Kidney epithelial cell (primary cell): Measurements from ENCODE around the gene TSHZ2. TPM values are rescaled to one million over a fixed set of nuclear protein-coding genes. Genes with fewer than 3 reads are reported as not detected.
"Not testable (repeated sequence)": the region's sequence is repeated elsewhere in the genome, so short reads cannot be mapped to it uniquely, and the experiment has no call there.

Experiments
- DNase-seq: peaks from one replicate; pipeline ENCODE4 v3.0.0-alpha.2; 2010; ENCODE audit warnings: low read depth
- H3K27me3 ChIP-seq: 2 replicates; pipeline ENCODE4 v1.6.0; 2011; ENCODE audit warnings: low read length; ENCODE audit not compliant: control insufficient read depth, insufficient read depth
- H3K36me3 ChIP-seq: 2 replicates; pipeline ENCODE4 v1.5.1; 2011; ENCODE audit warnings: low read length; ENCODE audit not compliant: control insufficient read depth, insufficient read depth
- H3K4me3 ChIP-seq: 2 replicates; pipeline ENCODE4 v1.5.1; 2011; ENCODE audit warnings: low read depth, mild to moderate bottlenecking, control low read depth, low read length
- CTCF ChIP-seq: IDR thresholded peaks from 2 replicates; pipeline ENCODE4 v1.5.1; 2011; ENCODE audit warnings: mild to moderate bottlenecking, moderate library complexity, low read length, control low read depth, inconsistent platforms; ENCODE audit not compliant: insufficient read depth, poor library complexity, severe bottlenecking
- total RNA-seq: library from RNA; depleted of rRNA; stranded (reverse); fragments of >200 nt; gene quantifications from 2 replicates; pipeline ENCODE4 v1.2.3, GENCODE V29; 2015

Gene TSHZ2
- total RNA-seq, 1 donor from 2014 or later, result 1.0 TPM

GRCh38 chr20:53365539-53366075, 393.4 kb downstream of the TSHZ2 start:
- no peak for DNase-seq
- no peak for TF ChIP-seq CTCF
- no peak overlapping the region for H3K4me3 ChIP-seq
- no peaks in the 10 kb centered on the region for H3K27me3 ChIP-seq
- no peaks in the 10 kb centered on the region for H3K36me3 ChIP-seq

GRCh38 chr20:53366928-53367327, 394.8 kb downstream of the TSHZ2 start:
- H3K36me3 ChIP-seq, DNase-seq, H3K27me3 ChIP-seq, H3K4me3 ChIP-seq: not testable (repeated sequence)

GRCh38 chr20:53369871-53370270, 397.7 kb downstream of the TSHZ2 start:
- no peaks in the 10 kb centered on the region for H3K27me3 ChIP-seq
- H3K4me3 ChIP-seq, result no peak overlapping the region
- DNase-seq, result no peak
- TF ChIP-seq CTCF, result no peak
- no peaks in the 10 kb centered on the region for H3K36me3 ChIP-seq

GRCh38 chr20:53370345-53370961, 398.3 kb downstream of the TSHZ2 start:
- no peaks in the 10 kb centered on the region for H3K36me3 ChIP-seq
- no peaks in the 10 kb centered on the region for H3K27me3 ChIP-seq
- TF ChIP-seq CTCF, result no peak
- H3K4me3 ChIP-seq, result no peak overlapping the region
- DNase-seq, result no peak

- H3K36me3 ChIP-seq, result no peaks in the 10 kb centered on the region
- no peak overlapping the region for H3K4me3 ChIP-seq
- DNase-seq, result no peak
- H3K27me3 ChIP-seq, result no peaks in the 10 kb centered on the region
- no peak for TF ChIP-seq CTCF
Observed at GRCh38 chr20:53371216-53371615, 399.1 kb downstream of the TSHZ2 start.

- DNase-seq, result no peak
- Histone ChIP-seq H3K4me3 (no peak overlapping the region), H3K27me3 (no peaks in the 10 kb centered on the region), H3K36me3 (no peaks in the 10 kb centered on the region)
- no peak for TF ChIP-seq CTCF
Observed at GRCh38 chr20:53376021-53376420, 403.9 kb downstream of the TSHZ2 start.
